ENCODE results near the gene TMEM120B. TPM values are rescaled to one million over a fixed set of nuclear protein-coding genes. Genes with fewer than 3 reads are reported as not detected.

Gene TMEM120B
- total RNA-seq, 1 donor from 2014 or later: 8.9 TPM

DNA sequence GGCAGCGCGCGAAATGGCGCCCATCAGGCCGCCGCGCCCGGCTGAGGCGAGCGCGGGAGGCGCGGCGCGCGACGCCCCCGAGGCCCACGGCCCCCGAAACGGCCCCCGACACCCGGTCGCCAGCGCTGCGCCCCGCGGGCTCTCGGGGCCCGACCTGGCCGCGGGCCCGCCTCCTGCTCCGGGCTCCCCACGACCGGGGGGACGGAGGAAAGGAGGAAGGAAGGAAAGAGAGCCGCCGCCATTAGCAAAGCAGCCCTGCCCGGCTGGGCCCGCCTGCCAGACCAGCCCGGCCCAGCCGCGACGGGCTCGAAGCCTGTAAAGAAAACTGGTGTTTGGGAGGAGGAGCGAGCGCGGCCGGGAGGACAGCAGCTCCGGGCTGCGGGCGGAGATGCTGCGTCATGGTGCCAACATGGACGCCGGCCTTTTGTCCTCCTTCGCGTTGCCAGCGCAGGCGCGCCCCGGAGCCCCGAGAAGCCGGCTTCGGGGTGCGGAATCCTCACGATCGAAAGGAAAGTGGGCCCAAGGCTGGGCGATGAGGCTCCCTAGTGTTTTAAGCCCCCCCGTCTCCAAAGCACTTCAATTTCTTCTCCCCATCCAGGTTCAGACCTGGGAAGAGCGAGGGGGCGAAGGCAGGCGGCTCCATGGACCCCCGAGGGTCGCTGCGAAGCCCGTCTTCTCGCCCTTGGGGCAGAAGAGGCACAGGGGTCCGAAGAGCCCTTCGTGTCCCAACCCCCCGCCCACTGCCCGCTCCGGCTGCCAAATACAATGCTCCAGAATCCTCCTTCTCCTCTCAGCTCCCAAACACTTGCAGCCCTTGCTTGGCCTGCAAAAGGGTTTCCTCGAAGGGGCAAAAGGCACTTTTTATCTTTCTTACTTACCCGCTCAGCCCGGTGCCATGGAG lies 88.4 kb downstream of the TMEM120B start:
- H3K9me3 ChIP-seq (ENCODE audit: control insufficient read depth in 3 of 3, low read length in 3 of 3): no peaks in the 10 kb centered on the region
- H3K36me3 ChIP-seq (ENCODE audit: control insufficient read depth in 3 of 3, insufficient read depth in 3 of 3, low read length in 3 of 3): peaks cover 0 to 4% (median 3%) of the 10 kb centered on the region in 3 donors
- peak overlapping the region; percentile 99 to 100 (median 99) for H3K9ac ChIP-seq (ENCODE audit: low read depth in 1 of 3, low read length in 3 of 3)
- H3K27ac ChIP-seq (ENCODE audit: low read depth, low read length): peak overlapping the region; percentile 100
- H3K27me3 ChIP-seq (ENCODE audit: control insufficient read depth in 3 of 3, insufficient read depth in 3 of 3, low read length in 3 of 3): no peaks in the 10 kb centered on the region
- peaks cover 41 to 47% (median 46%) of the 10 kb centered on the region in 3 donors for H3K4me1 ChIP-seq (ENCODE audit: control insufficient read depth in 3 of 3, insufficient read depth in 3 of 3, low read length in 3 of 3)
- peak overlapping the region; percentile 75 to 87 (median 81) for H3K4me3 ChIP-seq (ENCODE audit: low read length in 3 of 3)

- H3K36me3 ChIP-seq (ENCODE audit: control insufficient read depth in 3 of 3, insufficient read depth in 3 of 3, low read length in 3 of 3): peaks cover 2 to 3% (median 2%) of the 10 kb centered on the region in 3 donors
- H3K4me1 ChIP-seq (ENCODE audit: control insufficient read depth in 3 of 3, insufficient read depth in 3 of 3, low read length in 3 of 3): peaks cover 41 to 47% (median 46%) of the 10 kb centered on the region in 3 donors
- H3K9me3 ChIP-seq (ENCODE audit: control insufficient read depth in 3 of 3, low read length in 3 of 3): no peaks in the 10 kb centered on the region
- peak overlapping the region; percentile 75 to 87 (median 81) for H3K4me3 ChIP-seq (ENCODE audit: low read length in 3 of 3)
- no peaks in the 10 kb centered on the region for H3K27me3 ChIP-seq (ENCODE audit: control insufficient read depth in 3 of 3, insufficient read depth in 3 of 3, low read length in 3 of 3)
- H3K9ac ChIP-seq (ENCODE audit: low read depth in 1 of 3, low read length in 3 of 3): peak overlapping the region; percentile 99 to 100 (median 99)
- H3K27ac ChIP-seq (ENCODE audit: low read depth, low read length): peak overlapping the region; percentile 100
Observed at GRCh38 chr12:121801595-121802484, 89.3 kb downstream of the TMEM120B start.

DNA sequence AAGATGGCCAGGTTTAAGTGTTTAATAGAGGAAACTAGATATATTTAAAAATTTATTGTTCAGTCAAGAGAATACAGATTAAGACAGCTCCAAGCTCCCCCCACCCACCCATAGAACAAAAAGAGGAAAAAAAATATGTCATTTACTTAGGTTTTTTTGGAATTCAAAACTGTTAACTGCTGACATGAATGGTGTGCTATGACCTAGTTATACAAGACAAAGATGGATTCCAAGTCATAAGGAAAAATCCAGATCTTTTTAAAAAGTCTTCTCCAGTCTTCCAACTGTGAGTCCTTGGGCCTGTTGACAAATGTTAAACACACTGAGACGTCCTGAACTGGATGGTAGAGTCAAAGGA lies 89.9 kb downstream of the TMEM120B start:
- Histone ChIP-seq H3K9me3 (ENCODE audit: control insufficient read depth in 3 of 3, low read length in 3 of 3) (no peaks in the 10 kb centered on the region), H3K9ac (ENCODE audit: low read depth in 1 of 3, low read length in 3 of 3) (peak overlapping the region; percentile 99 to 100 (median 99)), H3K36me3 (ENCODE audit: control insufficient read depth in 3 of 3, insufficient read depth in 3 of 3, low read length in 3 of 3) (peaks cover 2 to 5% (median 2%) of the 10 kb centered on the region in 3 donors), H3K27ac (ENCODE audit: low read depth, low read length) (peak overlapping the region; percentile 100), H3K4me1 (ENCODE audit: control insufficient read depth in 3 of 3, insufficient read depth in 3 of 3, low read length in 3 of 3) (peaks cover 39 to 46% (median 45%) of the 10 kb centered on the region in 3 donors), H3K4me3 (ENCODE audit: low read length in 3 of 3) (peak overlapping the region; percentile 75 to 87 (median 81)), H3K27me3 (ENCODE audit: control insufficient read depth in 3 of 3, insufficient read depth in 3 of 3, low read length in 3 of 3) (no peaks in the 10 kb centered on the region)

DNA sequence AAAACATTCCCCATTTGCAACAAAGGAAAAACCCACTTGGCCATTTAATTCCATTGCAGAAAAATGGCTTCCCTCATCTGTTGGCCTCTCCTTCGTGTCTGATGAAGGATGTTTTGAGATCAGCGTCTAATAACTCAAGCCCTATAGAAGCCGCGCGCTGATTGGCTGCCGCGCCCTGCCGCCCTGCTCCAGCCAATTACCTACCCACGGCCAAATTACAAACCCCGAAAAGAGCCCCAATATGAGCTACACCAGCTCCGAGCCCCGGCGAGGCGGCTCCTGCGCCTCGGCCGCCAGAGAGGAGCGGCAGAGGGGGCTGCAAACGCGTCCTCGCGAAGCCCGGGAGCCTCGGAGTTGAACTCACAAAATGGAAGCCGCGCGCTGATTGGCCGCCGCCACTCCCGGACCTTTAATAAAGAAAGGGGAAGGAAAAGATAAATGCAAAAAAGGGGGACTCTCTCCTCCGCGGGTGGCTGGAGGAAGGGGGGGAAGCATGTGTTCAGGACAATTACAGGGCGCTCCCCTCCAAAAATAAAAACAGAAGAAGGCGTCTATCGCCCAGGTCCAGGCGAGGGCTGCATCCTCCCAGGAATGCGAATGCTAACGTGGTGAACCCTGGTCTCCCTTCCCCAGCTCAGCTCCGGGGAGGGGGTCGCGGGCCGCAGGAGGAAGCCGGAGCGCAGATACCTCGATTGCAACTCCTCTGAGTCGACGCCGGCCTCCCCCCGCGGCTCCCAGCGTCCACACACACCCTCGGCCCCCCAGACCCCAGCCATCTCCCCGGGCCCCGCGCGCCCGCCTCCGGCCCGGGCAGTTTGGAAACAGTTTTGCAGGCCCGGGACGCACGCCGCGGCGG lies 90.5 kb downstream of the TMEM120B start:
- Histone ChIP-seq H3K27ac (ENCODE audit: low read depth, low read length) (peak overlapping the region; percentile 100), H3K27me3 (ENCODE audit: control insufficient read depth in 3 of 3, insufficient read depth in 3 of 3, low read length in 3 of 3) (no peaks in the 10 kb centered on the region), H3K4me3 (ENCODE audit: low read length in 3 of 3) (peak overlapping the region; percentile 75 to 87 (median 81)), H3K9ac (ENCODE audit: low read depth in 1 of 3, low read length in 3 of 3) (peak overlapping the region; percentile 99 to 100 (median 99)), H3K36me3 (ENCODE audit: control insufficient read depth in 3 of 3, insufficient read depth in 3 of 3, low read length in 3 of 3) (peaks cover 4 to 7% (median 6%) of the 10 kb centered on the region in 3 donors), H3K4me1 (ENCODE audit: control insufficient read depth in 3 of 3, insufficient read depth in 3 of 3, low read length in 3 of 3) (peaks cover 35 to 41% (median 41%) of the 10 kb centered on the region in 3 donors), H3K9me3 (ENCODE audit: control insufficient read depth in 3 of 3, low read length in 3 of 3) (no peaks in the 10 kb centered on the region)

- H3K9ac ChIP-seq (ENCODE audit: low read depth in 1 of 3, low read length in 3 of 3): peak within 1 kb of the TSS; percentile 99 to 100 (median 99)
- H3K27ac ChIP-seq (ENCODE audit: low read depth, low read length): peak within 1 kb of the TSS; percentile 100
- peak within 1 kb of the TSS; percentile 75 to 87 (median 81) for H3K4me3 ChIP-seq (ENCODE audit: low read length in 3 of 3)
- peaks cover 9 to 13% (median 12%) of the 10 kb centered on the region in 3 donors for H3K36me3 ChIP-seq (ENCODE audit: control insufficient read depth in 3 of 3, insufficient read depth in 3 of 3, low read length in 3 of 3)
- H3K27me3 ChIP-seq (ENCODE audit: control insufficient read depth in 3 of 3, insufficient read depth in 3 of 3, low read length in 3 of 3): no peaks in the 10 kb centered on the region
- H3K4me1 ChIP-seq (ENCODE audit: control insufficient read depth in 3 of 3, insufficient read depth in 3 of 3, low read length in 3 of 3): peaks cover 28 to 33% (median 32%) of the 10 kb centered on the region in 3 donors
- no peaks in the 10 kb centered on the region for H3K9me3 ChIP-seq (ENCODE audit: control insufficient read depth in 3 of 3, low read length in 3 of 3)
Observed at GRCh38 chr12:121803861-121804416, 91.4 kb downstream of the TMEM120B start, which contains the start of gene SETD1B. Gene SETD1B, plus strand, starts transcription at chr12:121804009. Its CDS starts 729 bp downstream, at chr12:121804738.

- Histone ChIP-seq H3K27ac (ENCODE audit: low read depth, low read length) (peak overlapping the region; percentile 80), H3K4me3 (ENCODE audit: low read length in 3 of 3) (peak overlapping the region; percentile 63 to 72 (median 71)), H3K9ac (ENCODE audit: low read depth in 1 of 3, low read length in 3 of 3) (peak overlapping the region; percentile 74 to 99 (median 77)), H3K9me3 (ENCODE audit: control insufficient read depth in 3 of 3, low read length in 3 of 3) (no peaks in the 10 kb centered on the region), H3K4me1 (ENCODE audit: control insufficient read depth in 3 of 3, insufficient read depth in 3 of 3, low read length in 3 of 3) (peaks cover 23 to 28% (median 27%) of the 10 kb centered on the region in 3 donors), H3K27me3 (ENCODE audit: control insufficient read depth in 3 of 3, insufficient read depth in 3 of 3, low read length in 3 of 3) (no peaks in the 10 kb centered on the region), H3K36me3 (ENCODE audit: control insufficient read depth in 3 of 3, insufficient read depth in 3 of 3, low read length in 3 of 3) (peaks cover 15 to 17% (median 16%) of the 10 kb centered on the region in 3 donors)
Observed at GRCh38 chr12:121804417-121805111, 92.0 kb downstream of the TMEM120B start.

GRCh38 chr12:121805171-121806008 lies 92.8 kb downstream of the TMEM120B start:
- H3K27me3 ChIP-seq (ENCODE audit: control insufficient read depth in 3 of 3, insufficient read depth in 3 of 3, low read length in 3 of 3): no peaks in the 10 kb centered on the region
- H3K4me3 ChIP-seq (ENCODE audit: low read length in 3 of 3): peak overlapping the region; percentile 65 to 76 (median 72)
- H3K4me1 ChIP-seq (ENCODE audit: control insufficient read depth in 3 of 3, insufficient read depth in 3 of 3, low read length in 3 of 3): peaks cover 25 to 29% (median 29%) of the 10 kb centered on the region in 3 donors
- H3K9me3 ChIP-seq (ENCODE audit: control insufficient read depth in 3 of 3, low read length in 3 of 3): no peaks in the 10 kb centered on the region
- peaks cover 19 to 24% (median 23%) of the 10 kb centered on the region in 3 donors for H3K36me3 ChIP-seq (ENCODE audit: control insufficient read depth in 3 of 3, insufficient read depth in 3 of 3, low read length in 3 of 3)
- peak overlapping the region; percentile 80 for H3K27ac ChIP-seq (ENCODE audit: low read depth, low read length)
- H3K9ac ChIP-seq (ENCODE audit: low read depth in 1 of 3, low read length in 3 of 3): peak overlapping the region; percentile 74 to 99 (median 77)

GRCh38 chr12:121806009-121806545 lies 93.5 kb downstream of the TMEM120B start:
- H3K27me3 ChIP-seq (ENCODE audit: control insufficient read depth in 3 of 3, insufficient read depth in 3 of 3, low read length in 3 of 3): no peaks in the 10 kb centered on the region
- peaks cover 25 to 31% (median 30%) of the 10 kb centered on the region in 3 donors for H3K36me3 ChIP-seq (ENCODE audit: control insufficient read depth in 3 of 3, insufficient read depth in 3 of 3, low read length in 3 of 3)
- peak overlapping the region; percentile 60 for H3K27ac ChIP-seq (ENCODE audit: low read depth, low read length)
- peak overlapping the region in 2 of 3 donors; percentile 71 for H3K9ac ChIP-seq (ENCODE audit: low read depth in 1 of 3, low read length in 3 of 3)
- peak overlapping the region; percentile 42 to 76 (median 56) for H3K4me3 ChIP-seq (ENCODE audit: low read length in 3 of 3)
- peaks cover 32 to 36% (median 34%) of the 10 kb centered on the region in 3 donors for H3K4me1 ChIP-seq (ENCODE audit: control insufficient read depth in 3 of 3, insufficient read depth in 3 of 3, low read length in 3 of 3)
- H3K9me3 ChIP-seq (ENCODE audit: control insufficient read depth in 3 of 3, low read length in 3 of 3): no peaks in the 10 kb centered on the region

Data from skeletal muscle tissue (tissue), 4 donors.